Measurements from ENCODE around the gene MCF2L2.

MCF2L2 gene

GRCh38 chr3:183329543-183329942, 98.9 kb downstream of the MCF2L2 start:
- TF ChIP-seq CTCF (IDR thresholded peaks at IDR 0.05; ENCODE audit: low read depth, low read length, missing control alignments), result no peak
- no peak for DNase-seq (ENCODE audit: low read depth)
- no peak overlapping the region for H3K4me3 ChIP-seq (ENCODE audit: low read depth, low read length)

DNA sequence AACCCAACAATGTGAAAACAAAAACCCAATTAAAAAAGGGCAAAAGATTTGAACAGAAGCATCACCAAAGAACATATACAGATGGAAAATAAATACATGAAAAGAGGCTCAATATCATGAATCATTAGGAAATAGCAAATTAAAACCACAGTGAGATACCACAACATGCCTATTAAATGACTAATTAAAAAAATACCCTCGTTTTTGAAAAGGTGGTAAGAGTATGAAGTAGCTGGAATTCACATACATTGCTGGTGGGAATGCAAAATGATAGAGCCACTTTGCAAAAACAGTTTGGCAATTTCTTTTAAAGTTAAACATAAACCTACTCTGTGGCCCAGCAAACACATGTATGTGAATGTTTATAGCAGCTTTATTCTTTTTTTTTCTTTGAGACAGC, 99.6 kb downstream of the MCF2L2 start:
- no peak for DNase-seq (ENCODE audit: low read depth)
- no peak overlapping the region for H3K4me3 ChIP-seq (ENCODE audit: low read depth, low read length)

DNA sequence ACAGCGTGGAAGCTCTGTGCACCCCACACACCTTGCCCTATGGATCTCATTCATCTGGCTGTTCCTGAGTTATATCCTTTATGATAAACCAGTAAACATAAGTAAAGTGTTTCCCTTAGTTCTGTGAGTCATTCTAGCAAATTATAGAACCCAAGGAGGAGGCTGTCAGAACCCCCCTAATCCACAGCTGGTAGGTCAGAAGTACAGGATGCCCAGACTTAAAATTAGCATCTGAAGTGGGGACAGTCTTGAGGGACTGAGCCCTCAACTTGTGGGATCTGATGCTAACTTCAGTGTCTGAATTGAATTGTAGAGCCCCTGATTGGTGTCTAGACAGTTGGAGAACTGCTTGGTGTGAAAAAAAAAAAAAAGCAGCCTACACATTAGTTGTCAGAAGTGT, 100.3 kb downstream of the MCF2L2 start:
- H3K4me3 ChIP-seq (ENCODE audit: low read depth, low read length), result no peak overlapping the region
- DNase-seq (ENCODE audit: low read depth), result no peak
- TF ChIP-seq CTCF (IDR thresholded peaks at IDR 0.05; ENCODE audit: low read depth, low read length, missing control alignments), result no peak

More for the DNA sequence above, 99.6 kb downstream of the MCF2L2 start:
- no peak for TF ChIP-seq CTCF (IDR thresholded peaks at IDR 0.05; ENCODE audit: low read depth, low read length, missing control alignments)

- DNase-seq (ENCODE audit: low read depth), result no peak
- no peak for TF ChIP-seq CTCF (IDR thresholded peaks at IDR 0.05; ENCODE audit: low read depth, low read length, missing control alignments)
- H3K4me3 ChIP-seq (ENCODE audit: low read depth, low read length), result no peak overlapping the region
Observed at GRCh38 chr3:183327343-183327742, 101.1 kb downstream of the MCF2L2 start.

DNA sequence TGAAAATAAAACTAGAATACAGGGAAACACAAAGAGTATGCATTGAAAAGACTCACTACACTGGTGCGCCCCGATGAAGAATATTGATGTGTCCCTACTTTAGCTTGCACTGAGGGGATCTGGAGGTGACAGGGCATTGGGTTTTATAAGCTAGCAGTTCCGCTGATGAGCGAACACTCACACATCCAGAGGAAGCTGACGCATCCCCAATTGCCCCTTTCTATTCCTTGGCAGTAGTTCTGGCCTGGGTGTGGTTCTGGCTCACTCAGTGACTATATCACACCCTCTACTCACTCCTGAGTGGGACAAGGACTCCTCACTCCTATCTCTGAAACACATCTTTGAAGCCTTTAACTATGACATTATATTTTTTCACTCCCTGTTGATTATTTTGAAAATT, 104.3 kb downstream of the MCF2L2 start:
- no peak for TF ChIP-seq CTCF (IDR thresholded peaks at IDR 0.05; ENCODE audit: low read depth, low read length, missing control alignments)
- DNase-seq (ENCODE audit: low read depth), result no peak
- no peak overlapping the region for H3K4me3 ChIP-seq (ENCODE audit: low read depth, low read length)

- no peak for DNase-seq (ENCODE audit: low read depth)
- TF ChIP-seq CTCF (IDR thresholded peaks at IDR 0.05; ENCODE audit: low read depth, low read length, missing control alignments), result no peak
- no peak overlapping the region for H3K4me3 ChIP-seq (ENCODE audit: low read depth, low read length)
Observed at GRCh38 chr3:183319371-183319770, 109.0 kb downstream of the MCF2L2 start.

DNA sequence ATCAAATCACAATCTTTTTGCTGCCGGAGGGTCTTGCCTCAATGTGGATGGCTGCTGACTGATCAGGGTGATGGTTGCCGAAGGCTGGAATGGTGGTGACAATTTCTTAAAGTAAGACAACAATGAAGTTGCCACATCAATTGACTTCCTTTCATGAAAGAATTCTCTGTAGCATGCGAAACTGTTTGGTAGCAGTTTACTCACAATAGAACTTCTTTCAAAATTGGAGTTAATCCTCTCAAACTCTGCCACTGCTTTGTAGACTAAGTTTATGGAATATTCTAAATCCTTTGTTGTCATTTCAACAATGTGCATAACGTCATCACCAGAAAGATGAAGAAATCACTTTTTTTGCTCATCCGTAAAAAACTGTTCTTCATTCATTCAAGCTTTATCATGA, 109.5 kb downstream of the MCF2L2 start:
- no peak overlapping the region for H3K4me3 ChIP-seq (ENCODE audit: low read depth, low read length)
- DNase-seq (ENCODE audit: low read depth), result no peak
- TF ChIP-seq CTCF (IDR thresholded peaks at IDR 0.05; ENCODE audit: low read depth, low read length, missing control alignments), result no peak
